ENCODE results near the gene NR2C2.
A peak's percentile ranks its signal among the peaks of the same experiment; 100 is the strongest.

The NR2C2 gene

GRCh38 chr3:15042936-15043335 is 95.6 kb downstream of the NR2C2 start:
- CTCF ChIA-PET: interaction anchor here (1.1 kb wide), 1 partner anchor 10 kb away, joined by 4 read pairs; no protein-coding TSS in a partner anchor
- POLR2A ChIA-PET (ENCODE audit: low non-redundant PET): no interaction called here
- TF ChIP-seq CTCF (conservative IDR thresholded peaks at IDR 0.05; ENCODE audit: low read depth): no peak
- DNase-seq (ENCODE audit: low spot score): no peak
- H3K27ac ChIP-seq: no peak overlapping the region

GRCh38 chr3:15043408-15044171 is 96.2 kb downstream of the NR2C2 start:
- no peak for TF ChIP-seq CTCF (conservative IDR thresholded peaks at IDR 0.05; ENCODE audit: low read depth)
- CTCF ChIA-PET: interaction anchor here (1.1 kb wide), 1 partner anchor 9 kb away, joined by 4 read pairs; no protein-coding TSS in a partner anchor
- no peak overlapping the region for H3K27ac ChIP-seq
- DNase-seq (ENCODE audit: low spot score): no peak
- POLR2A ChIA-PET (ENCODE audit: low non-redundant PET): no interaction called here

GRCh38 chr3:15044326-15044725 is 96.9 kb downstream of the NR2C2 start:
- no peak for DNase-seq (ENCODE audit: low spot score)
- ChIA-PET CTCF (no interaction called here), POLR2A (ENCODE audit: low non-redundant PET) (no interaction called here)
- no peak overlapping the region for H3K27ac ChIP-seq
- no peak for TF ChIP-seq CTCF (conservative IDR thresholded peaks at IDR 0.05; ENCODE audit: low read depth)

GRCh38 chr3:15045667-15046066 is 98.3 kb downstream of the NR2C2 start:
- ChIA-PET CTCF (no interaction called here), POLR2A (ENCODE audit: low non-redundant PET) (no interaction called here)
- TF ChIP-seq CTCF (conservative IDR thresholded peaks at IDR 0.05; ENCODE audit: low read depth): no peak
- DNase-seq (ENCODE audit: low spot score): no peak
- no peak overlapping the region for H3K27ac ChIP-seq

GRCh38 chr3:15049584-15049983 is 102.2 kb downstream of the NR2C2 start:
- no peak for TF ChIP-seq CTCF (conservative IDR thresholded peaks at IDR 0.05; ENCODE audit: low read depth)
- POLR2A ChIA-PET (ENCODE audit: low non-redundant PET): no interaction called here
- DNase-seq (ENCODE audit: low spot score): no peak
- no peak overlapping the region for H3K27ac ChIP-seq
- CTCF ChIA-PET: no interaction called here

- POLR2A ChIA-PET (ENCODE audit: low non-redundant PET): no interaction called here
- TF ChIP-seq CTCF (conservative IDR thresholded peaks at IDR 0.05; ENCODE audit: low read depth): no peak
- CTCF ChIA-PET: no interaction called here
- H3K27ac ChIP-seq: 0 out of 2 replicates have a peak overlapping the region, but pooled peaks have one; percentile 12
- no peak for DNase-seq (ENCODE audit: low spot score)
Measured at GRCh38 chr3:15050405-15051092, 103.2 kb downstream of the NR2C2 start.
